Hepatocyte (in vitro differentiated cells): ENCODE data around the gene ADGRG4.

Experiments used
- CTCF ChIP-seq: fragments of 200-600 bp; sonication (generic); IDR thresholded peaks from 2 replicates; pipeline ENCODE4 v1.5.1; 2016; ENCODE audit warnings: antibody characterized with exemption, mild to moderate bottlenecking; ENCODE audit not compliant: poor library complexity
- EZH2 ChIP-seq: fragments of 200-600 bp; sonication (generic); IDR thresholded peaks from 2 replicates; pipeline ENCODE4 v1.6.1; 2016; ENCODE audit warnings: antibody characterized with exemption, mild to moderate bottlenecking, borderline replicate concordance

- TF ChIP-seq CTCF (no peak), EZH2 (no peak)
Observed at GRCh38 chrX:136318156-136318555, 17.4 kb downstream of the ADGRG4 start.
